ENCODE data around the gene ARL16.

- no peak for TF ChIP-seq TCF7L2 (IDR thresholded peaks at IDR 0.05; ENCODE audit: low read depth, low read length)
- TF ChIP-seq POLR2AphosphoS5 (IDR thresholded peaks at IDR 0.05; ENCODE audit: low read depth, low read length), result no peak
- no peak for TF ChIP-seq SIN3A (IDR thresholded peaks at IDR 0.05; ENCODE audit: borderline replicate concordance, insufficient read depth, low read depth, low read length)
- TF ChIP-seq, protein P1, sequence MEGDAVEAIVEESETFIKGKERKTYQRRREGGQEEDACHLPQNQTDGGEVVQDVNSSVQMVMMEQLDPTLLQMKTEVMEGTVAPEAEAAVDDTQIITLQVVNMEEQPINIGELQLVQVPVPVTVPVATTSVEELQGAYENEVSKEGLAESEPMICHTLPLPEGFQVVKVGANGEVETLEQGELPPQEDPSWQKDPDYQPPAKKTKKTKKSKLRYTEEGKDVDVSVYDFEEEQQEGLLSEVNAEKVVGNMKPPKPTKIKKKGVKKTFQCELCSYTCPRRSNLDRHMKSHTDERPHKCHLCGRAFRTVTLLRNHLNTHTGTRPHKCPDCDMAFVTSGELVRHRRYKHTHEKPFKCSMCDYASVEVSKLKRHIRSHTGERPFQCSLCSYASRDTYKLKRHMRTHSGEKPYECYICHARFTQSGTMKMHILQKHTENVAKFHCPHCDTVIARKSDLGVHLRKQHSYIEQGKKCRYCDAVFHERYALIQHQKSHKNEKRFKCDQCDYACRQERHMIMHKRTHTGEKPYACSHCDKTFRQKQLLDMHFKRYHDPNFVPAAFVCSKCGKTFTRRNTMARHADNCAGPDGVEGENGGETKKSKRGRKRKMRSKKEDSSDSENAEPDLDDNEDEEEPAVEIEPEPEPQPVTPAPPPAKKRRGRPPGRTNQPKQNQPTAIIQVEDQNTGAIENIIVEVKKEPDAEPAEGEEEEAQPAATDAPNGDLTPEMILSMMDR (IDR thresholded peaks at IDR 0.05), result no peak
- TF ChIP-seq, protein P2, sequence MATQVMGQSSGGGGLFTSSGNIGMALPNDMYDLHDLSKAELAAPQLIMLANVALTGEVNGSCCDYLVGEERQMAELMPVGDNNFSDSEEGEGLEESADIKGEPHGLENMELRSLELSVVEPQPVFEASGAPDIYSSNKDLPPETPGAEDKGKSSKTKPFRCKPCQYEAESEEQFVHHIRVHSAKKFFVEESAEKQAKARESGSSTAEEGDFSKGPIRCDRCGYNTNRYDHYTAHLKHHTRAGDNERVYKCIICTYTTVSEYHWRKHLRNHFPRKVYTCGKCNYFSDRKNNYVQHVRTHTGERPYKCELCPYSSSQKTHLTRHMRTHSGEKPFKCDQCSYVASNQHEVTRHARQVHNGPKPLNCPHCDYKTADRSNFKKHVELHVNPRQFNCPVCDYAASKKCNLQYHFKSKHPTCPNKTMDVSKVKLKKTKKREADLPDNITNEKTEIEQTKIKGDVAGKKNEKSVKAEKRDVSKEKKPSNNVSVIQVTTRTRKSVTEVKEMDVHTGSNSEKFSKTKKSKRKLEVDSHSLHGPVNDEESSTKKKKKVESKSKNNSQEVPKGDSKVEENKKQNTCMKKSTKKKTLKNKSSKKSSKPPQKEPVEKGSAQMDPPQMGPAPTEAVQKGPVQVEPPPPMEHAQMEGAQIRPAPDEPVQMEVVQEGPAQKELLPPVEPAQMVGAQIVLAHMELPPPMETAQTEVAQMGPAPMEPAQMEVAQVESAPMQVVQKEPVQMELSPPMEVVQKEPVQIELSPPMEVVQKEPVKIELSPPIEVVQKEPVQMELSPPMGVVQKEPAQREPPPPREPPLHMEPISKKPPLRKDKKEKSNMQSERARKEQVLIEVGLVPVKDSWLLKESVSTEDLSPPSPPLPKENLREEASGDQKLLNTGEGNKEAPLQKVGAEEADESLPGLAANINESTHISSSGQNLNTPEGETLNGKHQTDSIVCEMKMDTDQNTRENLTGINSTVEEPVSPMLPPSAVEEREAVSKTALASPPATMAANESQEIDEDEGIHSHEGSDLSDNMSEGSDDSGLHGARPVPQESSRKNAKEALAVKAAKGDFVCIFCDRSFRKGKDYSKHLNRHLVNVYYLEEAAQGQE (IDR thresholded peaks at IDR 0.05; ENCODE audit: insufficient read depth in 1 of 2, low read depth in 2 of 2, low read length in 1 of 2), result no peak
Measured at GRCh38 chr17:81720267-81721071, 36.9 kb upstream of the ARL16 start.
